Adrenal gland (tissue), 5 donors: ENCODE data around the gene NBAS.

Experiments
- CTCF ChIP-seq, 6 experiments: fragments of 450-650 bp in 4 of 6; fragments of 200-600 bp in 2 of 6; sonication (generic) in 1 of 6; IDR thresholded peaks; 1 replicate in 5 of 6; 2 replicates in 1 of 6; pipeline versions ENCODE4 v1.5.1 to v1.8.0; 2016 to 2021; ENCODE audit warnings: antibody characterized with exemption in 6 of 6, mild to moderate bottlenecking in 2 of 6, moderate library complexity in 1 of 6
- POLR2A ChIP-seq, 2 donors: fragments of 450-650 bp; IDR thresholded peaks; one replicate each; pipeline ENCODE4 v1.6.1; 2017; ENCODE audit warnings: antibody characterized with exemption in 2 of 2, mild to moderate bottlenecking in 2 of 2, moderate library complexity in 1 of 2
- donor health status: DM: no; HTN: no; CAD: no.

DNA sequence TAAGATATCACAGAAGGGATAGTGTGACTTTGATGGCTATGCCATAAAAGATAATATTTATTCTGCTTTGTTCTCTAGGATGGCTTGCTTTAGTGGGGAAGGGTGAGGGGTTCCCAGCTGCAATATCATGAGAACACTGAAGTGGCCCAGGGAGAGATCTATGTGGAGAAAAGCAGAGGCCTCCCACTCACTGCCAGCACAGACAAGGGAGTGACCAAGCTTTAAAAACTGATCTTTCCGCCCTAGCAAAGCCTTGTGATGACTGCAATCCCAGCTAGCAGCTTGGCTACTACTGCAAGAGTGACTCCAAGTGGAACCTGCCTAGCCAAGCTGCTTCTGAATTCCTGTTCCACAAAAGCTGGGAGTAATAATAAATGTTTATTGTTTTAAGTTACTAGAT lies 22.7 kb upstream of the NBAS start:
- TF ChIP-seq POLR2A (IDR thresholded peaks at IDR 0.05) (no peak), CTCF (IDR thresholded peaks at IDR 0.05) (no peak)
